GM10266 (cell line): Measurements from ENCODE around the gene CLEC1A.

Source experiments
- DNase-seq: peaks from one replicate; pipeline ENCODE4 v3.0.0; 2012; ENCODE audit errors: extremely low spot score
- CTCF ChIP-seq: IDR thresholded peaks from 2 replicates; pipeline ENCODE4 v1.5.1; 2012; ENCODE audit warnings: mild to moderate bottlenecking, low read depth; ENCODE audit not compliant: control insufficient read depth, insufficient read depth; ENCODE audit errors: missing control alignments

The CLEC1A gene, protein sequence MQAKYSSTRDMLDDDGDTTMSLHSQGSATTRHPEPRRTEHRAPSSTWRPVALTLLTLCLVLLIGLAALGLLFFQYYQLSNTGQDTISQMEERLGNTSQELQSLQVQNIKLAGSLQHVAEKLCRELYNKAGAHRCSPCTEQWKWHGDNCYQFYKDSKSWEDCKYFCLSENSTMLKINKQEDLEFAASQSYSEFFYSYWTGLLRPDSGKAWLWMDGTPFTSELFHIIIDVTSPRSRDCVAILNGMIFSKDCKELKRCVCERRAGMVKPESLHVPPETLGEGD

DNA sequence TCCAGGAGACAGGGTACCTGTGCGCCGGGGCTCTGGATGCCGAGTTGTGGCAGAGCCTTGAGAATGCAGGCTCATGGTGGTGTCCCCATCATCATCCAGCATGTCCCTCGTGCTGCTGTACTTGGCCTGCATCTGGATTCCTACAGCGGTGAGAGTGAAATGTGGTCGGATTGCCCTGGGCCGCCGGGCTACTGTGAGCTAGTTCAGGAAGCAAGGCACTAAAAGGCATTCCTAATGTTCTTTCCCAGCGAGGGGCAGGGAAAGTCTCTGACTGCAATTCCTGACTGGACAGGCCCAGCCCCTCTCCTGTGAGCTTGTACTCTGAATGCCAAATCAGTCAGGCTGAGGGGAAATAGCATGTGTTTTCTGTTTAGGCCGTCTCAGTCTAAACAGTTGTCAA is at the start of gene CLEC1A:
CLEC1A (minus strand) TSS at position 195 of the 400 bp plus-strand sequence; CDS start at position 132, 63 bp downstream.
- DNase-seq = no peak
- no peak for TF ChIP-seq CTCF

DNA sequence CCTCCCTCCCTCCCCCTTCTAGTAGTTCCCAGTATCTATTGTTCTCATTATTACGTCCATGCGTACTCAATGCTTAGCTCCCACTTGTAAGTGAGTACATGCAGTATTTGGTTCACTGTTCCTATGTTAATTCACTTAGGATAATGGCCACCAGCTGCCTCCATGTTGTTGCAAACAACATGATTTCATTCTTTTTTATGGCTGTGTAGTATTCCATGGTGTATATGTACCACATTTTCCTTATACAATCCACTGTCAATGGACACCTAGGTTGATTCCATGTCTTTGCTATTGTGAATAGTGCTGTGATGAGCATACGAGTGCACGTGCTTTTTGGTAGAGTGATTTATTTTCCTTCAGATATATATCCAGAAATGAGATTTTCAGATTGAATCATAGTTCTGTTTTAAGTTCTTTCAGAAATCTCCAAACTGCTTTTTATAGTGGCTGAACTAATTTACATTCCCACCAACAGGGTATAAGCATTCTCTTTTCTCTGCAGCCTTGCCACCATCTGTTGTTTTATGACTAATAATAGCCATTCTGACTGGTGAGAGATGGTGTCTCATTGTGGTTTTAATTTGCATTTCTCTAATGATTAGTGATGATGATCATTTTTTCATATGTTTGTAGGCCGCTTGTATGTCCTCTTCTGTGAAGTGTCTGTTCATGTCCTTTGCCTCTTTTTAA is 49.1 kb upstream of the CLEC1A start:
- no peak for DNase-seq
- no peak for TF ChIP-seq CTCF

DNA sequence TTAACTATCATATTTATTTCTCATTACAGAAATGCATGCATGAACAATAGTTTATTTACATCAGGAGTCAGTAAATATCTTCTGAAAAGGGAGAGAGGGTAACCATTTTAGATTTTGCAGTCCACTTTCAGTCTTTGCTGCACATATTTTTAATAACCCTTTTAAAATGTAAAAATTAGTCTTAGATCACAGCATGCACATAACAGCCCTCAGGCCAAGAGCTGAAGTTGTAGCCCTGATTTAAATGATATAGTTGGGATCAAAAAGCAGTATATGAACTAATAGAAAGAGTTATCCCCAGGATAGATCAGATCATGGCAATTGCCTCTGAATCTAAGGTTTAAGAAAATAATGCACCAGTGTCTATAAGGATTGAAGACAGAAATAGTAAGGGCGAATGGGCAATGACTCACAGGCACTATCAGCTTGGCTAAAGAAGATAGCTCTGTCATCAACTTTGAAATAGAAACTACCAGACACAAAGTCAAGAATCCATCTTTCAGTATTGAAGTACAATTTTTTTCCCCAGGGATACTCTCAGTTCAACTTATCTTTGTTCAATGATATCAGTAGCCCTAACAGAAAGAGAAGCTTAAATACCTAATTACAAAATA is 44.3 kb upstream of the CLEC1A start:
- no peak for TF ChIP-seq CTCF
- DNase-seq = no peak

GRCh38 chr12:10140001-10140400 is 41.2 kb upstream of the CLEC1A start:
- TF ChIP-seq CTCF = peak; percentile 46
- peak; percentile 22 for DNase-seq

DNA sequence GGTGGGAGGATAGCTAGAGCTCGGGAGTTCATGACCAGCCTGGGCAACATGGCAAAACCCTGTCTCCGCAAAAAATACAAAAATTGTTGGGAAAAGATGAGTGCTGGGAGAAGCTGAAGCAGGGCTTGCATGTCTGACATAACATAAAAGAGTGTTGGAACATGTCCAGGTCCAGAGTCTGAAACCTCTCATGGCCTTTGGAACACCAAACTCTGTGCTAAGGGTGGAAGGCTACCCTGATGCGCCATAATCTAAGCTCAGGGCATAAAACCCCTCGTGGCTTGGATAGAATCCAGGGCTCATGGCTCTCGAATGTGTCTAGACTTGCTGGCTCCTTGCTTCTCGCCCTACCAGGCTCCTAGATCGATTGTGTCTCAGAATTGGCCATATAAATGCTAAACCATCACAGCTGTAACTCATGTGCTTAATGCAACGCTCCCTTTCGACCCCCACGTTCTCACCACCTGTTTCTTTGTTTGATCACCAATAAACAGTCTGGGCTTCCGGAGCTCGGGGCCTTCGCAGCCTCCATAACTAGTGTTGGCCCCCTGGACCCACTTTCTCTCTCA is 37.9 kb upstream of the CLEC1A start:
- DNase-seq = no peak
- no peak for TF ChIP-seq CTCF

DNA sequence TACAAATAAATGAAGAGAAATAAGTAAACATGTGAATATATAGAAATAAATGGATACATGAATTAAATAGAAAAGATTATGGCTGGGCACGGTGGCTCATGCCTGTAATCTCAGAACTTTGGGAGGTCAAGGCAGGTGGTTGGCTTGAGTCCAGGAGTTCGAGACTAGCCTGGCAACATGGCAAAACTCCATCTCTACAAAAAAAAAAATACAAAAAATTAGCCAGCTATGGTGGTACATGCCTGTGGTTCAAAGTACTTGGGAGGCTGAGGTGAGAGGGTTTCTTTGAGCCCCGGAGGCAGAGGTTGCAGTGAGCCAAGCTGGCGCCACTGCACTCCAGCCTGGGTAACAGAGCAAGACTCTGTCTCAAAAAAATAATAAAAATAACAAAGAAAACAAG is 36.3 kb upstream of the CLEC1A start:
- no peak for DNase-seq
- TF ChIP-seq CTCF = no peak
